ENCODE measurements around the gene FNDC11. TPM values are rescaled to one million over a fixed set of nuclear protein-coding genes. Genes with fewer than 3 reads are reported as not detected.

Gene FNDC11
- total and polyA plus RNA-seq, 2 of the 13 experiments (the other 11 are each of a cell fraction or from before 2014, with no cell fraction given) = 0.07 TPM; not detected in 1

DNA sequence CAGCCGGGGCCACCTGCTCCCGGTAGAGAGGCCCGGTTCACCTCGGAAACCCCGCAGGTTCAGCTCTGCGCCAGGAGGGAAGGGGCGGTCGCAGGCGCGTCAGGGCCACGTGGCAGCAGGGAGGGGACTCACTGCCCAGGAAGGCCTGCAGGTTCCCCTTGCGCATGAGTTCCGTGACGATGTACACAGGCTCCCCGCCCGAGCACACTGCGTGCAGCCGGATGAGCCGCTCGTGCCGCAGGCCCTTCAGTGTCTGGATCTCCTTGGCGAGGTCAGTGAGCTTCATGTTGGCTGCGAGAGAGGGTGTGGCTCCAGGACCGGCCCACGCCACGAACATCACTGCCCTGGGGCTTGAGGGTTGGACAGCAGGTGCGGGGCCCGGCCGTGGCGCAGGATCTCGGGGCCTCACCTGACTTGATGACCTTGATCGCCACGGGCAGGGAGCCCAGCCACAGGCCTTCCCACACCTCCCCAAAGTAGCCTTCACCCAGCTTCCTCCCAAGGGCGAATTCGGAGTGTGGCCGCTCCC is 11.9 kb upstream of the FNDC11 start (continued):
- TF ChIP-seq, protein P1, sequence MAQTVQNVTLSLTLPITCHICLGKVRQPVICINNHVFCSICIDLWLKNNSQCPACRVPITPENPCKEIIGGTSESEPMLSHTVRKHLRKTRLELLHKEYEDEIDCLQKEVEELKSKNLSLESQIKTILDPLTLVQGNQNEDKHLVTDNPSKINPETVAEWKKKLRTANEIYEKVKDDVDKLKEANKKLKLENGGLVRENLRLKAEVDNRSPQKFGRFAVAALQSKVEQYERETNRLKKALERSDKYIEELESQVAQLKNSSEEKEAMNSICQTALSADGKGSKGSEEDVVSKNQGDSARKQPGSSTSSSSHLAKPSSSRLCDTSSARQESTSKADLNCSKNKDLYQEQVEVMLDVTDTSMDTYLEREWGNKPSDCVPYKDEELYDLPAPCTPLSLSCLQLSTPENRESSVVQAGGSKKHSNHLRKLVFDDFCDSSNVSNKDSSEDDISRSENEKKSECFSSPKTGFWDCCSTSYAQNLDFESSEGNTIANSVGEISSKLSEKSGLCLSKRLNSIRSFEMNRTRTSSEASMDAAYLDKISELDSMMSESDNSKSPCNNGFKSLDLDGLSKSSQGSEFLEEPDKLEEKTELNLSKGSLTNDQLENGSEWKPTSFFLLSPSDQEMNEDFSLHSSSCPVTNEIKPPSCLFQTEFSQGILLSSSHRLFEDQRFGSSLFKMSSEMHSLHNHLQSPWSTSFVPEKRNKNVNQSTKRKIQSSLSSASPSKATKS (CRISPR knock-in tag; IDR thresholded peaks at IDR 0.05) = no peak
- TF ChIP-seq ZNF350 (CRISPR knock-in tag; IDR thresholded peaks at IDR 0.05; ENCODE audit: borderline replicate concordance, low read depth) (no peak), ZNF879 (CRISPR knock-in tag; IDR thresholded peaks at IDR 0.05) (no peak), ZNF260 (CRISPR knock-in tag; IDR thresholded peaks at IDR 0.05; ENCODE audit: borderline replicate concordance, low read depth) (no peak)
- TF ChIP-seq, protein P2, sequence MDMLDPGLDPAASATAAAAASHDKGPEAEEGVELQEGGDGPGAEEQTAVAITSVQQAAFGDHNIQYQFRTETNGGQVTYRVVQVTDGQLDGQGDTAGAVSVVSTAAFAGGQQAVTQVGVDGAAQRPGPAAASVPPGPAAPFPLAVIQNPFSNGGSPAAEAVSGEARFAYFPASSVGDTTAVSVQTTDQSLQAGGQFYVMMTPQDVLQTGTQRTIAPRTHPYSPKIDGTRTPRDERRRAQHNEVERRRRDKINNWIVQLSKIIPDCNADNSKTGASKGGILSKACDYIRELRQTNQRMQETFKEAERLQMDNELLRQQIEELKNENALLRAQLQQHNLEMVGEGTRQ (IDR thresholded peaks at IDR 0.05; ENCODE audit: low read depth, low read length) = no peak
- TF ChIP-seq, protein P2 (CRISPR knock-in tag; IDR thresholded peaks at IDR 0.05; ENCODE audit: borderline replicate concordance) = no peak

DNA sequence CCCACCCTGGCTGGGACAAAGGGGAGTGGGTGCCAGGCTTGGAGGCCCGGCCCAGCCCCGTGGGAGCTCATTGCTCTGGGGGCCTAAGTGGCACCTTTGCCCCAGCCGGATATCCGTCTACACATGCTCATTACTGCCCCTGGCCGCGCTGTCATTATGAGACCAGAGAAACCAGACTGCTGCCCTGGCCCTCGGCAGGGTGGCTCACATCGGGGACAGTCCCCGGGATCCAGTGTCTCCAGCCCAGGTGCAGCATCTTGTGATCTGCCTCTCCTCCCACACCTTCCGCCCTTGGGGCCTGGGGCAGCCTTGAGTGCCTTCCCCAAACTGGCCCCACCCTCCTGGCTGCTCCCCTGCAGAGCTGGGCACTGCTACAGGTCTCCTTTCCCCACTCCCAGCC is 11.3 kb upstream of the FNDC11 start:
- Histone ChIP-seq H3K9ac (ENCODE audit: insufficient read depth, low read depth, low read length) (no peak overlapping the region), H3K27ac (ENCODE audit: extremely low read length, insufficient read depth, low read length) (no peak overlapping the region), H3K4me2 (ENCODE audit: low read depth, low read length) (no peak overlapping the region), H3K4me1 (ENCODE audit: insufficient read depth, low read length) (peaks cover 38% of the 10 kb centered on the region), H4K20me1 (ENCODE audit: insufficient read depth, low read length) (no peaks in the 10 kb centered on the region; the same call in 1 of the 2 replicates), H3K4me3 (replicated peaks in 1 of 3; ENCODE audit: insufficient read depth in 1 of 3, low read depth in 2 of 3, low read length in 3 of 3) (no peak overlapping the region), H3K36me3 (replicated peaks in 1 of 2; ENCODE audit: control insufficient read depth in 1 of 2, insufficient read depth in 2 of 2, low read length in 2 of 2) (no peaks in the 10 kb centered on the region), H3K79me2 (ENCODE audit: insufficient read depth, low read length) (no peaks in the 10 kb centered on the region), H3K9me3 (ENCODE audit: low read length) (no peaks in the 10 kb centered on the region), H3K27me3 (ENCODE audit: control insufficient read depth in 1 of 2, insufficient read depth in 2 of 2, low read length in 2 of 2) (peaks cover 46 to 87% of the 10 kb centered on the region in 2 experiments), H2AFZ (ENCODE audit: low read length) (no peak overlapping the region)
- FAIRE-seq (no peak), DNase-seq (ENCODE audit: low spot score) (no peak), ATAC-seq (no peak)
- TF ChIP-seq, protein P3, sequence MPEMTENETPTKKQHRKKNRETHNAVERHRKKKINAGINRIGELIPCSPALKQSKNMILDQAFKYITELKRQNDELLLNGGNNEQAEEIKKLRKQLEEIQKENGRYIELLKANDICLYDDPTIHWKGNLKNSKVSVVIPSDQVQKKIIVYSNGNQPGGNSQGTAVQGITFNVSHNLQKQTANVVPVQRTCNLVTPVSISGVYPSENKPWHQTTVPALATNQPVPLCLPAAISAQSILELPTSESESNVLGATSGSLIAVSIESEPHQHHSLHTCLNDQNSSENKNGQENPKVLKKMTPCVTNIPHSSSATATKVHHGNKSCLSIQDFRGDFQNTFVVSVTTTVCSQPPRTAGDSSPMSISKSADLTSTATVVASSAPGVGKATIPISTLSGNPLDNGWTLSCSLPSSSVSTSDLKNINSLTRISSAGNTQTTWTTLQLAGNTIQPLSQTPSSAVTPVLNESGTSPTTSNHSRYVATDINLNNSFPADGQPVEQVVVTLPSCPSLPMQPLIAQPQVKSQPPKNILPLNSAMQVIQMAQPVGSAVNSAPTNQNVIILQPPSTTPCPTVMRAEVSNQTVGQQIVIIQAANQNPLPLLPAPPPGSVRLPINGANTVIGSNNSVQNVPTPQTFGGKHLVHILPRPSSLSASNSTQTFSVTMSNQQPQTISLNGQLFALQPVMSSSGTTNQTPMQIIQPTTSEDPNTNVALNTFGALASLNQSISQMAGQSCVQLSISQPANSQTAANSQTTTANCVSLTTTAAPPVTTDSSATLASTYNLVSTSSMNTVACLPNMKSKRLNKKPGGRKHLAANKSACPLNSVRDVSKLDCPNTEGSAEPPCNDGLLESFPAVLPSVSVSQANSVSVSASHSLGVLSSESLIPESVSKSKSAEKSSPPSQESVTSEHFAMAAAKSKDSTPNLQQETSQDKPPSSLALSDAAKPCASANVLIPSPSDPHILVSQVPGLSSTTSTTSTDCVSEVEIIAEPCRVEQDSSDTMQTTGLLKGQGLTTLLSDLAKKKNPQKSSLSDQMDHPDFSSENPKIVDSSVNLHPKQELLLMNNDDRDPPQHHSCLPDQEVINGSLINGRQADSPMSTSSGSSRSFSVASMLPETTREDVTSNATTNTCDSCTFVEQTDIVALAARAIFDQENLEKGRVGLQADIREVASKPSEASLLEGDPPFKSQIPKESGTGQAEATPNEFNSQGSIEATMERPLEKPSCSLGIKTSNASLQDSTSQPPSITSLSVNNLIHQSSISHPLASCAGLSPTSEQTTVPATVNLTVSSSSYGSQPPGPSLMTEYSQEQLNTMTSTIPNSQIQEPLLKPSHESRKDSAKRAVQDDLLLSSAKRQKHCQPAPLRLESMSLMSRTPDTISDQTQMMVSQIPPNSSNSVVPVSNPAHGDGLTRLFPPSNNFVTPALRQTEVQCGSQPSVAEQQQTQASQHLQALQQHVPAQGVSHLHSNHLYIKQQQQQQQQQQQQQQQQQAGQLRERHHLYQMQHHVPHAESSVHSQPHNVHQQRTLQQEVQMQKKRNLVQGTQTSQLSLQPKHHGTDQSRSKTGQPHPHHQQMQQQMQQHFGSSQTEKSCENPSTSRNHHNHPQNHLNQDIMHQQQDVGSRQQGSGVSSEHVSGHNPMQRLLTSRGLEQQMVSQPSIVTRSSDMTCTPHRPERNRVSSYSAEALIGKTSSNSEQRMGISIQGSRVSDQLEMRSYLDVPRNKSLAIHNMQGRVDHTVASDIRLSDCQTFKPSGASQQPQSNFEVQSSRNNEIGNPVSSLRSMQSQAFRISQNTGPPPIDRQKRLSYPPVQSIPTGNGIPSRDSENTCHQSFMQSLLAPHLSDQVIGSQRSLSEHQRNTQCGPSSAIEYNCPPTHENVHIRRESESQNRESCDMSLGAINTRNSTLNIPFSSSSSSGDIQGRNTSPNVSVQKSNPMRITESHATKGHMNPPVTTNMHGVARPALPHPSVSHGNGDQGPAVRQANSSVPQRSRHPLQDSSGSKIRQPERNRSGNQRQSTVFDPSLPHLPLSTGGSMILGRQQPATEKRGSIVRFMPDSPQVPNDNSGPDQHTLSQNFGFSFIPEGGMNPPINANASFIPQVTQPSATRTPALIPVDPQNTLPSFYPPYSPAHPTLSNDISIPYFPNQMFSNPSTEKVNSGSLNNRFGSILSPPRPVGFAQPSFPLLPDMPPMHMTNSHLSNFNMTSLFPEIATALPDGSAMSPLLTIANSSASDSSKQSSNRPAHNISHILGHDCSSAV (CRISPR knock-in tag; IDR thresholded peaks at IDR 0.05; ENCODE audit: borderline replicate concordance) = no peak
- TF ChIP-seq GABPB1 (CRISPR knock-in tag; IDR thresholded peaks at IDR 0.05) = 0 out of 2 replicates have a peak, but pooled peaks have one; percentile 7
- POLR2A ChIA-PET = interaction anchor here (1.2 kb wide), 1 partner anchor 22 kb away, joined by 5 read pairs; the partner anchor contains the start of gene PPDPF
- intact Hi-C loops (cut with micrococcal nuclease; ENCODE audit: unreplicated experiment) = no loop called here
- CTCF ChIA-PET (ENCODE audit: low intra/inter-chr PET ratio, low total read pairs) = no interaction called here
- BruUV-seq (replicated peaks) = no TSS peak
- in situ Hi-C loops (cut with HindIII; ENCODE audit: extremely low pct_ligation_motif_present, low pct_unique_long_range_greater_than_20kb) = no loop called here
- 39% methylated on average over 8 of the region's 10 CpGs for WGBS (ENCODE audit: low lambda C conversion rate)

All from HepG2 (cell line).